ENCODE data around the gene SORBS2.
"Not testable (repeated sequence)": the region's sequence is repeated elsewhere in the genome, so short reads cannot be mapped to it uniquely, and the experiment has no call there.

The SORBS2 gene

DNA sequence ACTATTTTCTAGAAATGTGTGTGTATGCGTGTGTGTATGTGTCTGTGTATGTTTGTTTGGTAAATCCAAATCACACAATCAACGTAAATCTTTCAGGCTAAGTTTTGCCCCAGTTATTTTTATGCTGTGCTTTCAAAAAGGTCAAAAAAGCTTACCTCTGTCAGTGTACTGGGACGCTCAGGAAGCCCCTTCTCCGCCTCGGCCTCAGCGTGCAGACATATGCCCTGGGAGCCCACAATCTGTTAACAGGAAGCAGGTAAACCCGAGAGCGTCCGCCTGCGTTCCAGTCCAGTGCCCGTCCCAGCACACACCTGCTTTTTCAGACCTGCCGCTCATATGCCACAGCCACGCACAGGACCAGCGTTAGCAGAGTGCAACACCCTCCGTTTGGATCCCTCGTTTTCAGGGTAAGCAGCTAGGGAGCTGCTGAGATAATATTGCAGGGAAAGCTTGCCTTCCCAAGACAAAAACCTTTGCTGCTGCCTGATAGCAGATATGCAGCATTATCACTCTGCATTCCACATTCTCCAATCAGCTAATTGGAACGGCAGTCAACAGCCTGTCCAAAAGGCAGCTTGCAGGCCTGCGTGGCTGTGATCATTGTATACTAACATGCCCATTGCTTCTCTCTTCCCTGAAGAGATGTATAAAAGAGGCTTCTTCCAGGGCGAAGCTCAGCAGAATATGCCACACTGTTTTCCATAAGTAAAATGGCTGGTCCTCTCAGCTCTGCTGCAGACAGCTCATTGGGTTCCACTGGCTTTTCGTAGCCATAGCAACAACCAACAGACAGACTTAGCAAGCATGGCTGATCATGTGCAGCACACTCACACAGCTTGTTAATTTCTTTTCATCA lies at the start of gene SORBS2:
Gene SORBS2 (minus strand): TSS at position 686 of the 856 bp plus-strand sequence. CDS start 121,623 bp downstream, outside the sequence.
- DNase-seq (ENCODE audit: low read depth in 2 of 2), result no peak

DNA sequence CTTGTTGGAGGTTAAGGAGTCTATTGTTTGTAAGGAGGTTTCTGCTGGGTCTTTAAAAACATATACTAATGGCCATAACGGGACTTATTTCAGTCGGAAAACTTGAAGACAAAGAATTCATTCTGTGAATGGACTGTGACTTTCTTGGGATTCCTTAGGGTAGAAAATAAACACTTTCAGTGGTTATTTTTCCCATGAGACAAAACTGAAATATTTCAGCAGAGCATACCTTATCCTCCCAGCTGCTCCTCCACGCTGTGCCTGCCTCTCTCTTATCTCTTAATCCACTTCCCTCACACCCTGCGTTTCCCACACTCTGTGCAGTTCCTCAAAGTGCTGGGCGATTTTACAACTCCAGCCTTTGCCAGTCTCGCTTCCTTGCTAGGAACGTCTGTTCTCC lies 47.1 kb upstream of the SORBS2 start:
- no peak for DNase-seq (ENCODE audit: low read depth in 2 of 2)

DNA sequence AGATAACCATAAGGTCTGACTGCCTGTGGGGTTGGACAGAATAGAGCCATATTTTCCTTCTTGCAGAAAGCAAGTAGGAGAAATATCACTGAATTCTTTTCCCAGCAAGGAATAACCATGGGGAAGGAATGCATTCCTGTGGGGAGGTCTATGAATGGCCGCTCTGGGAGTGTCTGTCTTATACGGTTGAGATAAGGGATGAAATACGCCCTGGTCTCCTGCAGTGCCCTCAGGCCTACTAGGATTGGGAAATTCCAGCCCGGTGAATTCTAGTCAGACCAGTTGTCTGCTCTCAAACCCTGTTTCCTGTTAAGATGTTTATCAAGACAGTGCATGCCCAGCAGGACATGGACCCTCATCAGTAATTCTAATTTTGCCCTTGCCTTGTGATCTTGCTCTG lies 45.6 kb upstream of the SORBS2 start:
- not testable (repeated sequence) for DNase-seq (ENCODE audit: low read depth in 2 of 2)

DNA sequence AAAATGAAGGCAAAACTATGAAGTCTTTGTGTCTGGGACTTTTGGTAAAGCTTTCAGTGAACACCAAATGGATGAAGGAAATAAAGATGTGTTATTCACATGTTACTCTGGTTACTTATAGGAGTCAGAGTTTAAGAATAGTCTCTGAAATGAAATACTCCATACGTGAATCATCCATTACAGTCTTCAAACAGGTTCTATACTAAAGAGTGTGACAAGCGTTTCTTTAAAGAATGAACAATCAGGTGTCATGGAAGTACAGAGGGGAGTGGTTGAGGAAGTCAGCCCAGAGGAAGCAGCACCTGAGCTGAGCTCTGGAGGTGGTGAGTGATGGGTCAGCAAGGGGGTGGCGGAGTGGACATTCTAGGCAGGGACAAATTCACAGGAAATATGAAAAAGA lies 41.8 kb upstream of the SORBS2 start:
- no peak for DNase-seq (ENCODE audit: low read depth in 2 of 2)

GRCh38 chr4:185852961-185853360 lies 41.0 kb upstream of the SORBS2 start:
- DNase-seq (ENCODE audit: low read depth in 2 of 2), result no peak

- DNase-seq (ENCODE audit: low read depth in 2 of 2), result no peak
Measured at GRCh38 chr4:185849664-185850550, 37.9 kb upstream of the SORBS2 start.

- DNase-seq (ENCODE audit: low read depth in 2 of 2), result no peak
Measured at GRCh38 chr4:185847352-185848097, 35.5 kb upstream of the SORBS2 start.

DNA sequence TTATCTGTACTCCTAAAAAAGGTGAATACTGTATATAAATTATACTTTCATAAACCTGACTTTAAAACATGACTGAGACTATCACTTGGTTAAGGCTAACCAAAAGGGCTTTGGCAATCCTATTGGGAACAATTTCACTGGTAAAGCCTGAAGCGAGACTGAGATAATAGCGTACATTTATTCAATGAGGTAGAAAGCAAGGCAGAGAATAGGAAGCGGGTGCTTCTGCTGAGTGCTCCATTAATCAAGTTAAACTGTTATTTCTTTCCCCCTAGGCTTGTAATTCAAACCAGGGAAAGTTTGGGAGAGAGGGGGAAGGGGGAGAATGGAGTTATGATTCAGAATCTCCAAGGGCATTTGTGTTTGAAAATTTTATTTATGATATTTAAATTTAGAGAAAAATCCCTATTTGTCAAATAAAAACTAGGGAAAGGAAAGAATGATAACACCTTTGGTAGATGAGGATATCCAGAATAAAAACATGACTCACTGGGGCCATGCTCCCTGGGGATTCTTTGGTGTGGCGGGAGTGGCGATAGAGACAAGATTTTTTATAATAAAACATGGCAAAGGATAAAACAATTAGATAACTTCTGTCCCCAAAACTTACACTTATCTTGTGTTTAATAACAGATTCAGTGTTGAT lies 34.6 kb upstream of the SORBS2 start:
- no peak for DNase-seq (ENCODE audit: low read depth in 2 of 2)

DNA sequence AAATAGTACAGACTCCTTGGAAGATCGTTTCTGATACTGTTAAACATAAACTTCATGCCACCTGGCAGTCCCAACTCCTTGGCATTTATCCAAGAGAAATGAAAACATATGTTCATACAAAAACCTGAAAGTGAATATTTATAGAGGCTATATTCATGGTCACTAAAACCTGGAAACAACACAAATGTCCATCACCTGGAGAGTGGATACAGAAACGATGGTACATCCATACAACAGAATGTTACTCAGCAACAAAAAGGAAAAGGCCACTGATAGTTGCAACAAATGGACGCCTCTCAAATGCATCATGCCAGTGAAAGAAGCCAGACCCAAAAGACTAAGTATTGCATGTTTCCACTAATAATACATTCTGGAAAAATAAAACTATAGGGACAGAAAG lies 34.0 kb upstream of the SORBS2 start:
- DNase-seq (ENCODE audit: low read depth in 2 of 2), result no peak

GRCh38 chr4:185841451-185841850 lies 29.5 kb upstream of the SORBS2 start:
- DNase-seq (ENCODE audit: low read depth in 2 of 2), result no peak

DNA sequence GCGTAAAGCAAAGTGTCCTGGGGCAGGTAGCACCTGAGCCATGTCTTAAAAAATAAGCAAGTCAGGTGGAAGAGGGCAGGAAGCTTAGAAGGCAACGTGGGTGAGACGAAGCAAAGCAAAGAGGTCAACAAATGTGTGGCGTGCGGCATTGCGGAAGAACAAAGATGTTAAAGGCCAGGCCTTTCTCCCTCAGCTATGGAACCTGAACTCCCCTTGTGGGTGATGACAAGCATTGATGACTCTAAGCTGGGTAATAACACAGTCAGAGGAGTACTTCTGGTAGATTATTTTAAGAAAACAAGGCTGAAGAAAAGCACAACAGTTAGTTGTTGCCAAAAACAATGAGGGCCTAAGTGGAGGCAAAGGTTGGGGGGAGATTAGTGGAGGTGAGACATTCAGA lies 29.0 kb upstream of the SORBS2 start:
- no peak for DNase-seq (ENCODE audit: low read depth in 2 of 2)

DNA sequence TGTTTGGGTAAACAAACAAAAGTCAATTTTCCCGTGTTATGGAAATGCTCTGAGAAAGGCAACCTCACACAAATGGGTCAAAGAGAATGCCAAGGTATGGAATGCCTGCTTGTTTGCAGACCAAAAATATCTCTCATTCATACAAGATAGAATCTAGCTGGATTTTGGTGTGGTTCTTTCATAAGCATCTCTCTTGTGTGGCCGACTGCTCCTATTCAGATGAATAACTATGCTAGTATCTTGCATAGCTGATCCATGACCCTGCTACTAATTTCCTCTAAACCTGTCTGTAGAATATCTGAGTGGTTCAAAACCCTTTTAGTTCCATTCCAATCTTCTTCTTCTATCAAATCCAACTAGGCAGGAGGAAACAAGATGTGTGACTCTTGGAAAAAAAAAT lies 28.2 kb upstream of the SORBS2 start:
- no peak for DNase-seq (ENCODE audit: low read depth in 2 of 2)

- DNase-seq (ENCODE audit: low read depth in 2 of 2), result no peak
Measured at GRCh38 chr4:185839770-185840169, 27.8 kb upstream of the SORBS2 start.

GRCh38 chr4:185839194-185839712 lies 27.3 kb upstream of the SORBS2 start:
- no peak for DNase-seq (ENCODE audit: low read depth in 2 of 2)

GRCh38 chr4:185838514-185839193 lies 26.7 kb upstream of the SORBS2 start:
- DNase-seq (ENCODE audit: low read depth in 2 of 2), result no peak

- no peak for DNase-seq (ENCODE audit: low read depth in 2 of 2)
Measured at GRCh38 chr4:185838104-185838452, 26.1 kb upstream of the SORBS2 start.

- DNase-seq (ENCODE audit: low read depth in 2 of 2), result no peak
Measured at GRCh38 chr4:185837415-185838103, 25.6 kb upstream of the SORBS2 start.

GRCh38 chr4:185836241-185837084 lies 24.5 kb upstream of the SORBS2 start:
- no peak for DNase-seq (ENCODE audit: low read depth in 2 of 2)

- DNase-seq (ENCODE audit: low read depth in 2 of 2), result no peak
Measured at GRCh38 chr4:185835814-185836213, 23.8 kb upstream of the SORBS2 start.

Measured in stimulated activated CD4-positive, alpha-beta T cell treated with anti-CD3 and anti-CD28 coated beads, Interleukin-15, amount 100 ng/mL, for 48 hours (primary cell).